H1 (cell line): ENCODE measurements around the gene ZNF648.

Source experiments
- CBX5 ChIP-seq: fragments of 300-800, 300-1000 bp; sonication (generic); IDR thresholded peaks from 2 replicates; pipeline ENCODE4 v1.7.1; 2016; ENCODE audit warnings: antibody characterized with exemption, low read length, low read depth
- CBX8 ChIP-seq: fragments of 300-800, 300-1000 bp; sonication (generic); IDR thresholded peaks from 2 replicates; pipeline ENCODE4 v1.7.1; 2016; ENCODE audit warnings: low read depth, low read length, borderline replicate concordance
- CTCF ChIP-seq, 3 experiments: IDR thresholded peaks; 1 replicate in 2 of 3; 2 replicates in 1 of 3; pipeline versions ENCODE4 v1.5.1 to v1.6.1; 2011; ENCODE audit warnings: low read length in 3 of 3, mild to moderate bottlenecking in 3 of 3, inconsistent platforms in 2 of 3, low read depth in 1 of 3, moderate library complexity in 1 of 3; ENCODE audit not compliant: insufficient read depth in 1 of 3; ENCODE audit errors: control extremely low read depth in 1 of 3
- EP300 ChIP-seq, 2 experiments: IDR thresholded peaks; 1 replicate in 1 of 2; 2 replicates in 1 of 2; pipeline ENCODE4 v1.6.1; 2011 to 2012; ENCODE audit warnings: low read depth in 2 of 2, low read length in 2 of 2, mild to moderate bottlenecking in 2 of 2, borderline replicate concordance in 1 of 2, inconsistent platforms in 1 of 2, moderate library complexity in 1 of 2
- EZH2 ChIP-seq: fragments of 200-600 bp; sonication (generic); IDR thresholded peaks from 2 replicates; pipeline ENCODE4 v1.7.1; 2012; ENCODE audit warnings: low read depth, mild to moderate bottlenecking, moderate library complexity, low read length, inconsistent platforms; ENCODE audit not compliant: severe bottlenecking
- MAFK ChIP-seq: IDR thresholded peaks from 2 replicates; pipeline ENCODE4 v1.6.1; 2012; ENCODE audit warnings: low read depth, mild to moderate bottlenecking, improper control_type of control experiment, low read length
- NRF1 ChIP-seq: IDR thresholded peaks from 2 replicates; pipeline ENCODE4 v1.6.1; 2011; ENCODE audit warnings: mild to moderate bottlenecking, low read depth, low read length, improper control_type of control experiment
- POLR2AphosphoS5 ChIP-seq: IDR thresholded peaks from 2 replicates; pipeline ENCODE4 v1.6.1; 2011; ENCODE audit warnings: low read depth, low read length
- TEAD4 ChIP-seq: IDR thresholded peaks from 2 replicates; pipeline ENCODE4 v1.6.1; 2012; ENCODE audit warnings: low read depth, low read length, inconsistent platforms, mixed read lengths
- ZNF274 ChIP-seq: IDR thresholded peaks from 2 replicates; pipeline ENCODE4 v1.7.0; 2012; ENCODE audit warnings: low read length, borderline replicate concordance; ENCODE audit errors: extremely low read depth
- TF ChIP-seq, protein P1 (sequence below): IDR thresholded peaks from 2 replicates; pipeline ENCODE4 v1.6.1; 2012; ENCODE audit warnings: inconsistent platforms

GRCh38 chr1:182110635-182111034 is 49.1 kb upstream of the ZNF648 start:
- no peak for TF ChIP-seq POLR2AphosphoS5
- TF ChIP-seq CTCF (IDR thresholded peaks at IDR 0.05; ENCODE audit: control extremely low read depth in 1 of 3, insufficient read depth in 1 of 3, low read depth in 1 of 3, low read length in 3 of 3), result peak; percentile 12 to 20 (median 20); a peak in 3 of 4 replicates
- no peak for TF ChIP-seq TEAD4
- TF ChIP-seq EP300 (IDR thresholded peaks at IDR 0.05; ENCODE audit: borderline replicate concordance in 1 of 2, low read depth in 2 of 2, low read length in 2 of 2), result no peak
- TF ChIP-seq NRF1, result no peak
- no peak for TF ChIP-seq MAFK
- TF ChIP-seq, protein P1, sequence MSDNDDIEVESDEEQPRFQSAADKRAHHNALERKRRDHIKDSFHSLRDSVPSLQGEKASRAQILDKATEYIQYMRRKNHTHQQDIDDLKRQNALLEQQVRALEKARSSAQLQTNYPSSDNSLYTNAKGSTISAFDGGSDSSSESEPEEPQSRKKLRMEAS, result no peak
- TF ChIP-seq ZNF274, result no peak
- no peak for TF ChIP-seq CBX5
- TF ChIP-seq CBX8, result no peak
- no peak for TF ChIP-seq EZH2
